SHP77 treated with DMSO at 0.1 percent for 48 hours (cell line): ENCODE results near the gene RPS29.

Experiments used
- DNase-seq: peaks from one replicate; lab custom pipeline; 2025; lab: John Stamatoyannopoulos, UW

RPS29 gene

GRCh38 chr14:49550286-49551184 is 35.6 kb downstream of the RPS29 start:
- DNase-seq: peak; percentile 10

- DNase-seq: no peak
Observed at GRCh38 chr14:49549881-49550280, 36.3 kb downstream of the RPS29 start.

- no peak for DNase-seq
Observed at GRCh38 chr14:49549446-49549845, 36.7 kb downstream of the RPS29 start.

- no peak for DNase-seq
Observed at GRCh38 chr14:49546766-49547165, 39.4 kb downstream of the RPS29 start.

GRCh38 chr14:49545716-49546115 is 40.5 kb downstream of the RPS29 start:
- DNase-seq: no peak

GRCh38 chr14:49545071-49545470 is 41.1 kb downstream of the RPS29 start:
- DNase-seq: no peak

GRCh38 chr14:49541049-49541448 is 45.1 kb downstream of the RPS29 start:
- DNase-seq: no peak

GRCh38 chr14:49538852-49539251 is 47.3 kb downstream of the RPS29 start:
- DNase-seq: no peak
